Liver (tissue), 3 donors: Measurements from ENCODE around the gene ZNF548.

Experiments used
- HNF4G ChIP-seq: IDR thresholded peaks from 2 replicates; pipeline ENCODE4 v1.6.1; 2016; ENCODE audit warnings: antibody characterized with exemption
- RAD21 ChIP-seq, 2 donors: IDR thresholded peaks; 2 replicates each; pipeline ENCODE4 v1.6.1; 2016; ENCODE audit warnings: antibody characterized with exemption in 2 of 2, mild to moderate bottlenecking in 2 of 2
- TAF1 ChIP-seq: conservative IDR thresholded peaks from 2 replicates; pipeline ENCODE4 v1.6.1; 2016; ENCODE audit warnings: antibody characterized with exemption, mild to moderate bottlenecking
- YY1 ChIP-seq: IDR thresholded peaks from 2 replicates; pipeline ENCODE4 v1.6.1; 2016; ENCODE audit warnings: antibody characterized with exemption, mild to moderate bottlenecking
- TF ChIP-seq, protein P1 (sequence below): fragments of 150-350 bp; IDR thresholded peaks from 2 replicates; pipeline ENCODE4 v1.5.1; 2017; ENCODE audit warnings: improper control_type of control experiment, low read depth, low read length; ENCODE audit not compliant: missing input control
- donor health status: healthy.
- donor health status: healthy.

DNA sequence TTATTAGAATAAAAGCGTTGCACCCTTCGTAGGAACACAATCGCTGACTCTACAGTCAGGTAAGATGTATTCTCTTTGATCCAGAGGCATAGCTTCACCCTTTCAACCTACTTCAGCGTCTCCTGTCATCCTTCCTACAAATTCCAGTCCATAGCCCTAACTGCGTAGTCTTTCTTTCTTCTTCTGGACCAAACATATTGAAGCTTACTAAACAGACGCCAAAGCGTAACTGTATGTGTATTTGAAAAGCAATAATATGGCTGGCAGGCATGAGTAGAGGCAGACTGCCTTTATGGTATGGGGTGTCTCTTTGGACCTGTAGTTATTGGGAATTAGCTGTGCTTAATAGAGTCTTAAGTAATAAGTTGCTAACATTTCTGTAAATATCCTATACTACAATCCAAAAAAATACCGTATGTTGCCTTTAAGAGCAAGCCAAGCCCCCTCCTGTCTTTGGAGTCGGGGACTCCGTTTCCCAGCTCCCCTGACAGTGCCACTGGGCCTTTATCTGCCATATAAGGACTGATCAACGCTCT is 392 bp upstream of the ZNF548 start:
- TF ChIP-seq TAF1 (no peak), YY1 (no peak), RAD21 (IDR thresholded peaks at IDR 0.05) (peak in 1 of 2 donors; percentile 6), HNF4G (no peak)
- TF ChIP-seq, protein P1, sequence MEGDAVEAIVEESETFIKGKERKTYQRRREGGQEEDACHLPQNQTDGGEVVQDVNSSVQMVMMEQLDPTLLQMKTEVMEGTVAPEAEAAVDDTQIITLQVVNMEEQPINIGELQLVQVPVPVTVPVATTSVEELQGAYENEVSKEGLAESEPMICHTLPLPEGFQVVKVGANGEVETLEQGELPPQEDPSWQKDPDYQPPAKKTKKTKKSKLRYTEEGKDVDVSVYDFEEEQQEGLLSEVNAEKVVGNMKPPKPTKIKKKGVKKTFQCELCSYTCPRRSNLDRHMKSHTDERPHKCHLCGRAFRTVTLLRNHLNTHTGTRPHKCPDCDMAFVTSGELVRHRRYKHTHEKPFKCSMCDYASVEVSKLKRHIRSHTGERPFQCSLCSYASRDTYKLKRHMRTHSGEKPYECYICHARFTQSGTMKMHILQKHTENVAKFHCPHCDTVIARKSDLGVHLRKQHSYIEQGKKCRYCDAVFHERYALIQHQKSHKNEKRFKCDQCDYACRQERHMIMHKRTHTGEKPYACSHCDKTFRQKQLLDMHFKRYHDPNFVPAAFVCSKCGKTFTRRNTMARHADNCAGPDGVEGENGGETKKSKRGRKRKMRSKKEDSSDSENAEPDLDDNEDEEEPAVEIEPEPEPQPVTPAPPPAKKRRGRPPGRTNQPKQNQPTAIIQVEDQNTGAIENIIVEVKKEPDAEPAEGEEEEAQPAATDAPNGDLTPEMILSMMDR: no peak
